Pancreas (tissue), 10 donors: ENCODE data around the gene TOM1. TPM values are rescaled to one million over a fixed set of nuclear protein-coding genes. Genes with fewer than 3 reads are reported as not detected.
A peak's percentile ranks its signal among the peaks of the same experiment; 100 is the strongest.

Experiments used
- ATAC-seq, 4 donors: fragments of 200-7000 bp; cut with Tn5 transposase; one replicate each; pipeline versions ENCODE4 v1.8.0 to v1.9.1; 2020; ENCODE audit warnings: mild to moderate bottlenecking in 4 of 4, moderate library complexity in 4 of 4
- DNase-seq, 6 donors: peaks; one replicate each; pipeline ENCODE4 v3.0.0-alpha.2; 2020
- FAIRE-seq: peaks from 2 replicates; lab custom pipeline; 2012; peaks lifted over from hg19 to GRCh38; lab: Jason Lieb, UNC
- H3K27ac ChIP-seq, 4 donors: fragments of 200-600 bp; sonication (generic); 1 replicate in 3 of 4; 2 replicates in 1 of 4; pipeline versions ENCODE4 v1.5.0 to v1.8.0; 2020
- H3K27me3 ChIP-seq, 4 donors: fragments of 200-600 bp; one replicate each; pipeline ENCODE4 v1.8.0; 2021
- H3K36me3 ChIP-seq, 3 donors: fragments of 200-600 bp; sonication (generic) in 1 of 3; one replicate each; pipeline versions ENCODE4 v1.5.0 to v1.8.0; 2020 to 2021
- H3K4me1 ChIP-seq, 3 donors: fragments of 200-600 bp; one replicate each; pipeline ENCODE4 v1.8.0; 2021
- H3K4me3 ChIP-seq, 4 donors: fragments of 200-600 bp; sonication (generic) in 2 of 4; one replicate each; pipeline versions ENCODE4 v1.5.0 to v1.8.0; 2020 to 2021
- H3K9me3 ChIP-seq, 4 donors: fragments of 200-600 bp; one replicate each; pipeline ENCODE4 v1.8.0; 2021
- WGBS, 2 donors: extraction: QIAGEN DNeasy Blood & Tissue Kit; methylation state at CpG; one replicate each; pipeline ENCODE4 v1.1.7; 2013; 5-methylcytosine and 5-hydroxymethylcytosine counted together
- intact Hi-C, 3 donors: fragments of 100-400 bp; cut with DNase I; formaldehyde crosslinking; loops; one replicate each; pipeline versions ENCODE4 v1.11.1 to v1.14.2; 2022
- polyA plus RNA-seq, 2 donors: library from polyadenylated mRNA; stranded (reverse); fragments of 200-250 nt; gene quantifications; one replicate each; pipeline ENCODE4 v1.2.3, GENCODE V29; 2013
- total RNA-seq, 6 donors: library from RNA; stranded (reverse); fragmentation: NEBNext Ultra II Directional in 4 of 6; extraction: Animal tissue kit (Norgen Biotek cat#: 25700) in 4 of 6; gene quantifications; one replicate each; pipeline versions ENCODE4 v1.2.1 to v1.2.4, GENCODE V29; 2021 to 2023
- TF ChIP-seq, protein P1 (sequence below), 4 donors: fragments of 200-600 bp; sonication (generic) in 3 of 4; IDR thresholded peaks; one replicate each; pipeline versions ENCODE4 v1.5.0 to v1.8.0; 2021; ENCODE audit warnings: antibody characterized with exemption in 4 of 4
- donor health status: healthy with polysubstance abuse.
- donor health status: DM: no; HTN: no; CAD: no; lungs with moderate emphysema.
- donor health status: DM: no; HTN: no; CAD: no.
- donor health status: control.
- donor health status: control.
- donor health status: Bipolar disorder and iron deficiency.
- donor health status: DM: yes; HTN: yes; CAD: no.
- donor health status: DM: no; HTN: no; CAD: no.
- donor health status: DM: no; HTN: no; CAD: no.
- donor health status: DM: yes; HTN: yes; CAD: no.

Gene TOM1
- total and polyA plus RNA-seq, 8 donors, result 18.4 to 33.7 (median 21.0) TPM

DNA sequence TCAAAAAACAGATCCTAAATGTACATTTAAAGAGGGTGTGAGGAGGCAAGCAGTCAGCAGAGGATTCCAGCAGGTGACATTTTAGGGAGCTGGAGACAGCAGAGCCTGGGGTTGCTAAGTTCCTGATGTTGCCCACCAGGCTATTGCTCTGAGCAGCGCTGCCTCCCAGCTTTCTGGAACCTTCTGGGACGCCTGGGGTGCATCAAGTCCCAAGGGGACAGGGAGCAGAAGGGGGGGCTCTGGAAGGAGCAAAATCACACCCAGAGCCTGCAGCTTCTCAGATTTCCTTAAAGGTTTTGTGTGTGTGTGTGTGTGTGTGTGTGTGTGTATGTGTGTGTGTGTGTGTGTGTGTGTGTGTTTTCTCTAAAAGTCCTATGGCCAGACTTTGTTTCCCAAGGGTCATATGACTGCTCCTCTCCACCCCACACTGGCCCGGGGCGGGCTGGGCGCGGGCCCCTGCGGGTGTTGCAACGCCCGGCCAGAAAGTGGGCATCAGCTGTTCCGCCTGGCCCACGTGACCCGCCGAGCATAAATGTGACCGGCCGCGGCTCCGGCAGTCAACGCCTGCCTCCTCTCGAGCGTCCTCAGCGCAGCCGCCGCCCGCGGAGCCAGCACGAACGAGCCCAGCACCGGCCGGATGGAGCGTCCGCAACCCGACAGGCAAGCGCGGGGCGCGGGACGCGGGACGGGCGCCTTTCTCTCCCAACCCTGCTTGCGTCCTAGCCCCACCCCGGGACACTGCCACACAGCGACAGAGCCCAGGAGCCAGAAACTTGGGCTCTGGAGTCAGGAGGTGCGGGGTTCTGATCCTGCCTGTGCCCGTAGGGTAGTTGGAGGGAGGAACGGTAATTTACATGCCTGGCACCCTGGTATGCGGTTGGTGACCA is 81.1 kb downstream of the TOM1 start, which contains the start of gene HMOX1:
TSS of gene HMOX1 (plus strand) at position 560 of the 887 bp plus-strand sequence. CDS start at position 638, 78 bp downstream.
- peak within 1 kb of the TSS; percentile 11 to 62 (median 36) for H3K4me3 ChIP-seq
- WGBS, 2 donors, result 4 to 5% methylated on average over 38 to 47 of the region's 47 CpGs

DNA sequence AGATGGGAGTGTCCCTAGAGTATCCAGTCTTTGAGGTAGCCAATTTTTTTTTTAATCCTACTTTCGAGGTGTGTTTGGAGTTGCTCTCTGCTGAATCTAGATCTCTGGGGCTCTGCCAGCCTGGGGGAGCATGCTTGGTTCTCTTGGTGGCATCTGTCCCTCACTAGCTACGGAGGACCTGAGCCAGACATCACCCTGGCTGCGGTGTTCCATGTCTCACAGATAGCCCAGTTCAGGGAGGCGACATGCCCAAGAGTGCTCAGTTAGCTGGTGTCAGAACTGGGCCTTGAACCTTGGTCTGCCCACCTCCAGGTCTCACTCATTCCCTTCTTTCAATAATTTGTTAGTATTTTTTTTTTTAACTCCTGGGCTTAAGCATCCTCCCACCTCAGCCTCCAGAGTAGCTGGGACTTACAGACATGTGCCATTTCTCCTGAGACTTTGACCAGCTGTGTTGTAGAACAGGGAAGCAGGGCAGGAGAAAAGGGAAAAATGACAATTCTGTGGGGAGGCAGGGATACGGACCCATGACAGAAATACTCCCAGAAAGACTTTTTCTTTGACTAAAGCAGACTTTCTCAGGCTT is 81.8 kb downstream of the TOM1 start:
- ATAC-seq (peak in 2 of 4 donors; percentile 0 to 38), DNase-seq (peak in 1 of 6 donors; percentile 43), FAIRE-seq (no peak)
- WGBS, 2 donors, result 51 to 52% methylated on average over 5 of the region's 5 CpGs
- Histone ChIP-seq H3K27me3 (no peaks in the 10 kb centered on the region), H3K27ac (peak overlapping the region; percentile 14 to 68 (median 40)), H3K9me3 (no peaks in the 10 kb centered on the region), H3K4me1 (peaks cover 0 to 9% (median 0%) of the 10 kb centered on the region in 3 donors), H3K4me3 (peak overlapping the region; percentile 11 to 62 (median 36)), H3K36me3 (no peaks in the 10 kb centered on the region)
- intact Hi-C loops, result no loop called here
- TF ChIP-seq, protein P1, sequence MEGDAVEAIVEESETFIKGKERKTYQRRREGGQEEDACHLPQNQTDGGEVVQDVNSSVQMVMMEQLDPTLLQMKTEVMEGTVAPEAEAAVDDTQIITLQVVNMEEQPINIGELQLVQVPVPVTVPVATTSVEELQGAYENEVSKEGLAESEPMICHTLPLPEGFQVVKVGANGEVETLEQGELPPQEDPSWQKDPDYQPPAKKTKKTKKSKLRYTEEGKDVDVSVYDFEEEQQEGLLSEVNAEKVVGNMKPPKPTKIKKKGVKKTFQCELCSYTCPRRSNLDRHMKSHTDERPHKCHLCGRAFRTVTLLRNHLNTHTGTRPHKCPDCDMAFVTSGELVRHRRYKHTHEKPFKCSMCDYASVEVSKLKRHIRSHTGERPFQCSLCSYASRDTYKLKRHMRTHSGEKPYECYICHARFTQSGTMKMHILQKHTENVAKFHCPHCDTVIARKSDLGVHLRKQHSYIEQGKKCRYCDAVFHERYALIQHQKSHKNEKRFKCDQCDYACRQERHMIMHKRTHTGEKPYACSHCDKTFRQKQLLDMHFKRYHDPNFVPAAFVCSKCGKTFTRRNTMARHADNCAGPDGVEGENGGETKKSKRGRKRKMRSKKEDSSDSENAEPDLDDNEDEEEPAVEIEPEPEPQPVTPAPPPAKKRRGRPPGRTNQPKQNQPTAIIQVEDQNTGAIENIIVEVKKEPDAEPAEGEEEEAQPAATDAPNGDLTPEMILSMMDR (IDR thresholded peaks at IDR 0.05), result no peak

More for the DNA sequence above, 81.1 kb downstream of the TOM1 start, which contains the start of gene HMOX1:
- ATAC-seq (peak; percentile 81 to 90 (median 84)), DNase-seq (peak; percentile 83 to 94 (median 88)), FAIRE-seq (no peak)
- Histone ChIP-seq H3K27ac (peak within 1 kb of the TSS; percentile 14 to 68 (median 40)), H3K36me3 (no peaks in the 10 kb centered on the region), H3K9me3 (no peaks in the 10 kb centered on the region), H3K27me3 (no peaks in the 10 kb centered on the region), H3K4me1 (peaks cover 0 to 9% (median 0%) of the 10 kb centered on the region in 3 donors)
- intact Hi-C loops, result no loop called here
- TF ChIP-seq, protein P1 (IDR thresholded peaks at IDR 0.05), result no peak

DNA sequence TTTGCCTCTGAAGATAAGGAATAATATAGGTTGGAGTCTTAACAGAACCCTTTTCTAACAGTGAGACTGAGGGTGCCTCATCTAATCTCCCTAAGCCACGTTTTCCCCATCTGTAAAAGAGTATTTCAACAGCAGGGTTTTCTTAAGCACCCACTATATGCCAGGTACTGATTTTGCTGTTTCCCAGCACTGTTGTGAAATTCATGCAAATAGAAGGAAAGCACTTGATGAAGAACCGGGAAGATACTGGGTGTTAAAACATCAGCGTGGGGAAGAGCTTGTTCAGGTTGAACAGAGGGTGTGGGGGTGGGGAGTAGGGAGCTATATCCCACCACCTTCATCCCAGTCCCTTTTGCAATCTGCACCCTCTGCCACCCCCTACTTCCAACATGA is 84.0 kb downstream of the TOM1 start:
- H3K27me3 ChIP-seq, result no peaks in the 10 kb centered on the region
- no peak for ATAC-seq
- TF ChIP-seq, protein P1 (IDR thresholded peaks at IDR 0.05), result no peak
- H3K4me1 ChIP-seq, result no peaks in the 10 kb centered on the region
- no peak overlapping the region for H3K27ac ChIP-seq
- 74 to 90% methylated on average over 3 of the region's 3 CpGs for WGBS, 2 donors
- no peaks in the 10 kb centered on the region for H3K36me3 ChIP-seq
- H3K4me3 ChIP-seq, result no peak overlapping the region
- intact Hi-C loops, result no loop called here
- DNase-seq, result no peak
- FAIRE-seq, result no peak
- no peaks in the 10 kb centered on the region for H3K9me3 ChIP-seq

DNA sequence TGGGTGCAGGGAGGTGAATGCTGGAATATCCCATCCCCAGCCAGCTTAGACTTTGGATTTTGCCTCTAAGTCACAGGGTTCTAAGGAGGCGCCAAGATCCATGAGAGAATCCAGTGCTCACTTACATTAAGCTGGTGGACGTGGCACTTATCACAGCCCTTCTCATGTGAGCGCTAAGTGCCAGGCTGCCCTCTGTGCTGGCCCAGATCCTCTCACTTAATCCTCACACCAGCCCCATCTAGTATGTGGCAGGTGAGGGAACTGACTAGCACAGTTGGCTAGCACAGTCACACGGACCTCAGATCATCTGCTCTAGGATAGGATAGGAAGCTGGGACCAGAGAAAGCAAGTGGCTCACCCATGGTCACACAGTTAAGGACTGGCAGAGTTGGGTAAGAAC is 84.8 kb downstream of the TOM1 start:
- no peak for DNase-seq
- intact Hi-C loops, result no loop called here
- ATAC-seq, result no peak
- Histone ChIP-seq H3K27me3 (no peaks in the 10 kb centered on the region), H3K4me3 (no peak overlapping the region), H3K36me3 (no peaks in the 10 kb centered on the region), H3K9me3 (no peaks in the 10 kb centered on the region), H3K4me1 (no peaks in the 10 kb centered on the region), H3K27ac (no peak overlapping the region)
- TF ChIP-seq, protein P1 (IDR thresholded peaks at IDR 0.05), result no peak
- no peak for FAIRE-seq
- WGBS, 2 donors, result 76 to 82% methylated on average over 4 of the region's 4 CpGs
